ENCODE measurements around the gene MINDY1. TPM values are rescaled to one million over a fixed set of nuclear protein-coding genes. Genes with fewer than 3 reads are reported as not detected.

Gene MINDY1
- total and polyA plus RNA-seq, 10 of the 15 experiments (the other 5 are each of a cell fraction or from before 2014, with no cell fraction given): 0.48 to 8.8 (median 5.0) TPM

- FAIRE-seq: no peak
- under 1% methylated on average over 69 of the region's 69 CpGs for WGBS (ENCODE audit: insufficient coverage, insufficient replicate concordance, low lambda C conversion rate, missing lambda C conversion rate)
- Histone ChIP-seq H3K4me3 (peak within 1 kb of the TSS; percentile 90), H3K4me1 (ENCODE audit: control insufficient read depth, insufficient read depth, low read length) (peaks cover 7% of the 10 kb centered on the region), H3K9me3 (replicated peaks; ENCODE audit: control insufficient read depth, insufficient read depth, low read length) (no peaks in the 10 kb centered on the region), H3K36me3 (ENCODE audit: control insufficient read depth in 2 of 2, insufficient read depth in 2 of 2, low read length in 1 of 2) (no peaks in the 10 kb centered on the region), H3K4me2 (ENCODE audit: control insufficient read depth, insufficient read depth) (peak within 1 kb of the TSS; percentile 99), H3K79me2 (ENCODE audit: control insufficient read depth, insufficient read depth, low read length) (peaks cover 16% of the 10 kb centered on the region), H3K27ac (ENCODE audit: control insufficient read depth, insufficient read depth) (peak within 1 kb of the TSS; percentile 90), H3K27me3 (replicated peaks in 1 of 2; ENCODE audit: control insufficient read depth in 2 of 2, insufficient read depth in 2 of 2, low read length in 1 of 2) (no peaks in the 10 kb centered on the region), H3K9ac (ENCODE audit: control insufficient read depth, insufficient read depth, low read length) (peak within 1 kb of the TSS; percentile 89), H4K20me1 (ENCODE audit: control insufficient read depth, insufficient read depth) (no peaks in the 10 kb centered on the region), H2AFZ (ENCODE audit: control insufficient read depth, low read depth, low read length) (peak within 1 kb of the TSS; percentile 98)
- BruUV-seq (replicated peaks): TSS peak; percentile 70
- ChIA-PET SMC1A (ENCODE audit: uncharacterized antibody, unreplicated experiment) (no interaction called here), RAD21 (ENCODE audit: unreplicated experiment) (interaction anchor here (0.9 kb wide), 1 partner anchor 91 kb away, joined by 3 read pairs; no protein-coding TSS in a partner anchor), POLR2A (interaction anchor here (1.7 kb wide), 1 partner anchor 49 kb away, joined by 3 read pairs; no protein-coding TSS in a partner anchor), CTCF (interaction anchor here (1.0 to 1.9 kb wide), 3 partner anchors 12 to 148 kb away, joined by 3 to 4 read pairs (median 4); partner anchors contain the start of gene TNFAIP8L2)
- intact Hi-C loops (cut with micrococcal nuclease; ENCODE audit: unreplicated experiment) (no loop called here), in situ Hi-C loops (cut with MboI) (no loop called here)
- peak; percentile 91 for ATAC-seq
- DNase-seq (ENCODE audit: low read depth, low spot score): peak; percentile 74
- TF ChIP-seq ZBTB4 (CRISPR knock-in tag; IDR thresholded peaks at IDR 0.05) (no peak), NFXL1 (IDR thresholded peaks at IDR 0.05; ENCODE audit: borderline replicate concordance) (no peak), YY1 (IDR thresholded peaks at IDR 0.05; ENCODE audit: low read depth, low read length) (no peak), MAX (IDR thresholded peaks at IDR 0.05; ENCODE audit: low read depth, low read length) (no peak), CTCF (IDR thresholded peaks at IDR 0.05 in 2 of 3, conservative IDR thresholded peaks at IDR 0.05 in 1 of 3; ENCODE audit: control insufficient read depth in 2 of 3, extremely low read depth in 1 of 3, insufficient read depth in 1 of 3, low read depth in 3 of 3, low read length in 3 of 3) (no peak), MYB (IDR thresholded peaks at IDR 0.05; ENCODE audit: borderline replicate concordance, low read depth, low read length) (no peak), TARDBP (IDR thresholded peaks at IDR 0.05; ENCODE audit: borderline replicate concordance) (peak; percentile 81), KAT2A (conservative IDR thresholded peaks at IDR 0.05; ENCODE audit: control insufficient read depth, low read depth, low read length) (no peak), PAX5 (IDR thresholded peaks at IDR 0.05; ENCODE audit: borderline replicate concordance, low read depth, low read length) (peak; percentile 60), STAT1 (conservative IDR thresholded peaks at IDR 0.05) (0 out of 2 replicates have a peak, but pooled peaks have one; percentile 18), PBX3 (IDR thresholded peaks at IDR 0.05; ENCODE audit: insufficient replicate concordance, low read depth, low read length) (no peak), MTA2 (IDR thresholded peaks at IDR 0.05; ENCODE audit: low read depth) (0 out of 2 replicates have a peak, but pooled peaks have one; percentile 9), TCF3 (IDR thresholded peaks at IDR 0.05; ENCODE audit: borderline replicate concordance, insufficient read depth, low read depth, low read length) (no peak), SRF (IDR thresholded peaks at IDR 0.05; ENCODE audit: low read depth in 2 of 2, low read length in 2 of 2) (no peak), SREBF2 (IDR thresholded peaks at IDR 0.05; ENCODE audit: low read length) (no peak)
Observed at GRCh38 chr1:151008244-151009205, 1.8 kb upstream of the MINDY1 start, which contains the start of gene PRUNE1. TSS of gene PRUNE1 (plus strand) at chr1:151008449. CDS start at chr1:151008633, 184 bp downstream.
